IMR-90 (cell line): ENCODE measurements around the gene TSHB. TPM values are rescaled to one million over a fixed set of nuclear protein-coding genes. Genes with fewer than 3 reads are reported as not detected.
"Not testable (repeated sequence)": the region's sequence is repeated elsewhere in the genome, so short reads cannot be mapped to it uniquely, and the experiment has no call there.

Experiments
- ATAC-seq: fragments of 200-7000 bp; cut with Tn5 transposase; 2 replicates; pipeline ENCODE4 v1.9.1; 2020; ENCODE audit warnings: low read depth, mild to moderate bottlenecking, moderate library complexity
- BruUV-seq: library from RNA; stranded (reverse); fragments of 400-500 nt; replicated peaks from 2 replicates; lab custom pipeline; 2021; lab: Mats Ljungman, UMichigan
- CTCF ChIA-PET: fragments of 300-600 bp; formaldehyde crosslinking; extraction: SDS; loops from one replicate; lab custom pipeline; 2021; ENCODE audit warnings: antibody characterized with exemption; lab: Yijun Ruan, JAX
- POLR2A ChIA-PET: fragments of 300-600 bp; sonication (Branson Sonifier 250); formaldehyde crosslinking; loops from one replicate; lab custom pipeline; 2022; ENCODE audit warnings: antibody characterized with exemption; ENCODE audit not compliant: unreplicated experiment; lab: Charles Lee
- DNase-seq: peaks from one replicate; pipeline ENCODE4 v3.0.0; 2013
- H2AFZ ChIP-seq: replicated peaks from 2 replicates; pipeline ENCODE3; 2013; ENCODE audit warnings: low read length, mild to moderate bottlenecking; ENCODE audit not compliant: poor library complexity
- H2AK5ac ChIP-seq: 2 replicates; pipeline ENCODE4 v1.6.1; 2013; ENCODE audit warnings: low read depth, low read length, inconsistent platforms
- H2AK9ac ChIP-seq: replicated peaks from 2 replicates; pipeline ENCODE3; 2013; ENCODE audit warnings: mild to moderate bottlenecking, low read depth, low read length, moderate library complexity; ENCODE audit not compliant: poor library complexity
- H2BK120ac ChIP-seq: 2 replicates; pipeline ENCODE4 v1.6.1; 2013; ENCODE audit warnings: low read depth, low read length, inconsistent platforms
- H2BK15ac ChIP-seq: 3 replicates; pipeline ENCODE4 v1.6.1; 2013; ENCODE audit warnings: low read depth, low read length, inconsistent platforms
- H2BK20ac ChIP-seq: 2 replicates; pipeline ENCODE4 v1.6.1; 2013; ENCODE audit warnings: low read depth, mild to moderate bottlenecking, inconsistent platforms, low read length, moderate library complexity
- H2BK5ac ChIP-seq: 2 replicates; pipeline ENCODE4 v1.6.1; 2013; ENCODE audit warnings: mild to moderate bottlenecking, low read depth, low read length, inconsistent platforms; ENCODE audit not compliant: poor library complexity, severe bottlenecking
- H3K14ac ChIP-seq: replicated peaks from 2 replicates; pipeline ENCODE4 v1.6.1; 2013; ENCODE audit warnings: low read depth, low read length, inconsistent platforms
- H3K18ac ChIP-seq: 2 replicates; pipeline ENCODE4 v1.6.1; 2013; ENCODE audit warnings: low read depth, low read length, control low read depth
- H3K23ac ChIP-seq: 2 replicates; pipeline ENCODE4 v1.6.1; 2013; ENCODE audit warnings: low read depth, low read length, inconsistent platforms
- H3K27ac ChIP-seq: 2 replicates; pipeline ENCODE4 v1.5.1; 2013; ENCODE audit warnings: mild to moderate bottlenecking, control low read depth, low read length; ENCODE audit not compliant: insufficient read depth
- H3K27me3 ChIP-seq: 2 replicates; pipeline ENCODE4 v1.6.1; 2013; ENCODE audit warnings: low read length; ENCODE audit not compliant: control insufficient read depth, insufficient read depth
- H3K36me3 ChIP-seq: 2 replicates; pipeline ENCODE4 v1.6.1; 2013; ENCODE audit warnings: low read length, mixed read lengths; ENCODE audit not compliant: control insufficient read depth, insufficient read depth
- H3K4ac ChIP-seq: 2 replicates; pipeline ENCODE4 v1.6.1; 2013; ENCODE audit warnings: low read depth, low read length, inconsistent platforms
- H3K4me1 ChIP-seq: 2 replicates; pipeline ENCODE4 v1.6.1; 2013; ENCODE audit warnings: low read length, mixed read lengths; ENCODE audit not compliant: control insufficient read depth, insufficient read depth
- H3K4me2 ChIP-seq: 2 replicates; pipeline ENCODE4 v1.6.1; 2013; ENCODE audit warnings: low read depth, mild to moderate bottlenecking, control low read depth, low read length, moderate library complexity
- H3K4me3 ChIP-seq: 2 replicates; pipeline ENCODE4 v1.5.1; 2013; ENCODE audit warnings: low read depth, mild to moderate bottlenecking, control low read depth, low read length, moderate library complexity; ENCODE audit not compliant: insufficient read depth
- H3K56ac ChIP-seq: 2 replicates; pipeline ENCODE4 v1.6.1; 2013; ENCODE audit warnings: low read length, inconsistent platforms; ENCODE audit not compliant: insufficient read depth; ENCODE audit errors: extremely low read depth
- H3K79me1 ChIP-seq, 2 experiments: 2 replicates each; pipeline ENCODE4 v1.6.1; 2013; ENCODE audit warnings: low read length in 2 of 2, inconsistent platforms in 1 of 2, low read depth in 1 of 2
- H3K9ac ChIP-seq: 2 replicates; pipeline ENCODE4 v1.6.1; 2013; ENCODE audit warnings: low read depth, low read length, control low read depth
- H3K9me1 ChIP-seq: 2 replicates; pipeline ENCODE4 v1.6.1; 2013; ENCODE audit warnings: low read length, inconsistent platforms; ENCODE audit not compliant: insufficient read depth
- H3K9me3 ChIP-seq: 2 replicates; pipeline ENCODE4 v1.6.1; 2013; ENCODE audit warnings: low read length; ENCODE audit not compliant: control insufficient read depth, insufficient read depth
- H4K20me1 ChIP-seq: 2 replicates; pipeline ENCODE4 v1.6.1; 2013; ENCODE audit warnings: low read length, inconsistent platforms; ENCODE audit not compliant: insufficient read depth
- H4K5ac ChIP-seq: 2 replicates; pipeline ENCODE4 v1.6.1; 2013; ENCODE audit warnings: mild to moderate bottlenecking, low read depth, low read length, control low read depth
- H4K8ac ChIP-seq, 2 experiments: 2 replicates each; pipeline ENCODE4 v1.6.1; 2013; ENCODE audit warnings: low read depth in 2 of 2, low read length in 2 of 2, control low read depth in 1 of 2, inconsistent platforms in 1 of 2
- H4K91ac ChIP-seq: 2 replicates; pipeline ENCODE4 v1.6.1; 2013; ENCODE audit warnings: low read depth, low read length, inconsistent platforms; ENCODE audit not compliant: insufficient read depth
- CEBPB ChIP-seq: IDR thresholded peaks from 2 replicates; pipeline ENCODE4 v1.6.1; 2012; ENCODE audit warnings: low read depth, low read length, improper control_type of control experiment
- MXI1 ChIP-seq: IDR thresholded peaks from 2 replicates; pipeline ENCODE4 v1.6.1; 2012; ENCODE audit warnings: low read depth, mild to moderate bottlenecking, low read length, moderate library complexity, borderline replicate concordance
- WGBS, 2 experiments: methylation state at CpG; one replicate each; pipeline versions ENCODE4 v1.1.5 to v1.1.7; 2013; ENCODE audit warnings: missing lambda C conversion rate in 2 of 2; ENCODE audit not compliant: insufficient read length in 1 of 2; ENCODE audit errors: extremely low coverage in 2 of 2; 5-methylcytosine and 5-hydroxymethylcytosine counted together
- dilution Hi-C: fragments of 300-500 bp; cut with HindIII; formaldehyde crosslinking; loops from one replicate; pipeline ENCODE4 v1.14.3; 2018; ENCODE audit warnings: low sequenced_read_pairs; ENCODE audit not compliant: unreplicated experiment
- in situ Hi-C: fragments of 300-500 bp; cut with MboI; formaldehyde crosslinking; loops from 3 replicates; pipeline ENCODE4 v1.14.3; 2019; ENCODE audit warnings: low sequenced_read_pairs, inconsistent platforms, mixed read lengths
- intact Hi-C: fragments of 100-400 bp; cut with micrococcal nuclease; formaldehyde crosslinking; loops from 2 replicates; pipeline ENCODE4 v1.10.0; 2022
- polyA plus RNA-seq, 3 experiments: library from polyadenylated mRNA; depleted of rRNA; stranded (reverse); fragments of >200 nt; gene quantifications; 2 replicates each; pipeline ENCODE4 v1.2.3, GENCODE V29; 2012; ENCODE audit warnings: low replicate concordance in 1 of 3
- total RNA-seq: library from RNA; depleted of rRNA; stranded (reverse); fragments of >200 nt; gene quantifications from 2 replicates; pipeline ENCODE4 v1.2.3, GENCODE V29; 2012

Gene TSHB
- total and polyA plus RNA-seq, 2 of the 4 experiments (the other 2 are of a cell fraction), result not detected

- Histone ChIP-seq H2AFZ (no peak overlapping the region), H3K79me1 (no peaks in the 10 kb centered on the region), H3K27me3 (no peaks in the 10 kb centered on the region), H3K36me3 (no peaks in the 10 kb centered on the region), H3K4ac (no peak overlapping the region), H3K27ac (no peak overlapping the region), H3K4me3 (no peak overlapping the region), H2BK20ac (no peak overlapping the region), H3K56ac (no peak overlapping the region), H3K9me3 (no peaks in the 10 kb centered on the region), H2BK5ac (no peak overlapping the region), H3K23ac (no peak overlapping the region), H4K8ac (no peak overlapping the region), H3K18ac (no peak overlapping the region), H3K9ac (no peak overlapping the region), H4K5ac (no peak overlapping the region), H4K91ac (no peak overlapping the region), H2BK120ac (no peak overlapping the region), H2AK9ac (no peak overlapping the region), H2AK5ac (no peak overlapping the region), H3K4me1 (no peaks in the 10 kb centered on the region), H4K20me1 (no peaks in the 10 kb centered on the region), H3K9me1 (no peaks in the 10 kb centered on the region), H3K4me2 (no peak overlapping the region), H2BK15ac (no peak overlapping the region), H3K14ac (no peak overlapping the region)
- intact Hi-C loops (no loop called here), dilution Hi-C loops (no loop called here), in situ Hi-C loops (no loop called here)
- DNase-seq (no peak), ATAC-seq (no peak)
- CTCF ChIA-PET, result no interaction called here
- no peak for TF ChIP-seq MXI1
- TF ChIP-seq CEBPB, result peak; percentile 12; the same call in 1 of the 2 replicates
- no CpG with 5 or more reads among the region's 2 CpGs for WGBS, 2 experiments
- no TSS peak for BruUV-seq
- POLR2A ChIA-PET, result no interaction called here
Measured at GRCh38 chr1:115013792-115014191, 15.8 kb upstream of the TSHB start.

DNA sequence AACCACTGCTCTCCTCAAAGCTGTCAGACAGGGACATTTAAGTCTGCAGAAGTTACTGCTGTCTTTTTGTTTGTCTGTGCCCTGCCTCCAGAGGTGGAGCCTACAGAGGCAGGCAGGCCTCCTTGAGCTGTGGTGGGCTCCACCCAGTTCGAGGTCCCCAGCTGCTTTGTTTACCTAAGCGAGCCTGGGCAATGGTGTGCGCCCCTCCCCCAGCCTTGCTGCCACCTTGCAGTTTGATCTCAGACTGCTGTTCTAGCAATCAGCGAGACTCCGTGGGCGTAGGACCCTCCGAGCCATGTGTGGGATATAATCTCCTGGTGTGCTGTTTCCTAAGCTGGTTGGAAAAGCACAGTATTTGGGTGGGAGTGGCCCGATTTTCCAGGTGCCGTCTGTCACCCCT, 10.1 kb upstream of the TSHB start:
- H3K14ac ChIP-seq, H3K36me3 ChIP-seq, H3K4ac ChIP-seq, H3K9me3 ChIP-seq, POLR2A ChIA-PET, H2AK5ac ChIP-seq, CTCF ChIA-PET, H4K20me1 ChIP-seq, DNase-seq, H3K79me1 ChIP-seq, H3K18ac ChIP-seq, H4K5ac ChIP-seq, H4K8ac ChIP-seq, in situ Hi-C loops, H3K27me3 ChIP-seq, BruUV-seq, H2AFZ ChIP-seq, H2BK120ac ChIP-seq, H3K9ac ChIP-seq, intact Hi-C loops, H4K91ac ChIP-seq, H3K4me2 ChIP-seq, H2BK20ac ChIP-seq, H3K4me1 ChIP-seq, H2AK9ac ChIP-seq, H3K4me3 ChIP-seq, H3K56ac ChIP-seq, H2BK15ac ChIP-seq, H2BK5ac ChIP-seq, dilution Hi-C loops, H3K23ac ChIP-seq, ATAC-seq, H3K9me1 ChIP-seq, H3K27ac ChIP-seq: not testable (repeated sequence)
- WGBS, 2 experiments, result 0% methylated on average over 1 of the region's 9 CpGs; no CpG with 5 or more reads in 1 of the 2 experiments
